ENCODE data around the gene KLHL29.

GRCh38 chr2:23691106-23691470, 306.1 kb downstream of the KLHL29 start:
- TF ChIP-seq CTCF (IDR thresholded peaks at IDR 0.05; ENCODE audit: low read depth, low read length, poor library complexity, severe bottlenecking) (no peak), EZH2phosphoT487 (IDR thresholded peaks at IDR 0.05; ENCODE audit: borderline replicate concordance, low read length) (no peak)
